ENCODE results near the gene ANKRD17.

GRCh38 chr4:73166212-73166611 lies 92.4 kb downstream of the ANKRD17 start:
- TF ChIP-seq POLR2A (IDR thresholded peaks at IDR 0.05) (no peak), CTCF (IDR thresholded peaks at IDR 0.05) (no peak)
